Adipose tissue (tissue), 3 donors: ENCODE data around the gene DCAF8. TPM values are rescaled to one million over a fixed set of nuclear protein-coding genes. Genes with fewer than 3 reads are reported as not detected.

Experiments used
- H3K27ac ChIP-seq: one replicate; pipeline ENCODE4 v1.5.1; 2013; ENCODE audit warnings: low read depth, low read length
- WGBS, 3 donors: extraction: QIAGEN DNeasy Blood & Tissue Kit; methylation state at CpG; one replicate each; pipeline ENCODE4 v1.1.7; 2013; 5-methylcytosine and 5-hydroxymethylcytosine counted together
- polyA plus RNA-seq, 3 donors: library from polyadenylated mRNA; stranded (reverse); fragments of 200-250 nt; gene quantifications; one replicate each; pipeline ENCODE4 v1.2.3, GENCODE V29; 2013
- donor health status: healthy with polysubstance abuse.
- donor health status: Bipolar disorder and iron deficiency.
- donor health status: healthy.

The DCAF8 gene
- polyA plus RNA-seq, 3 donors = 61.8 to 105 (median 74.6) TPM

DNA sequence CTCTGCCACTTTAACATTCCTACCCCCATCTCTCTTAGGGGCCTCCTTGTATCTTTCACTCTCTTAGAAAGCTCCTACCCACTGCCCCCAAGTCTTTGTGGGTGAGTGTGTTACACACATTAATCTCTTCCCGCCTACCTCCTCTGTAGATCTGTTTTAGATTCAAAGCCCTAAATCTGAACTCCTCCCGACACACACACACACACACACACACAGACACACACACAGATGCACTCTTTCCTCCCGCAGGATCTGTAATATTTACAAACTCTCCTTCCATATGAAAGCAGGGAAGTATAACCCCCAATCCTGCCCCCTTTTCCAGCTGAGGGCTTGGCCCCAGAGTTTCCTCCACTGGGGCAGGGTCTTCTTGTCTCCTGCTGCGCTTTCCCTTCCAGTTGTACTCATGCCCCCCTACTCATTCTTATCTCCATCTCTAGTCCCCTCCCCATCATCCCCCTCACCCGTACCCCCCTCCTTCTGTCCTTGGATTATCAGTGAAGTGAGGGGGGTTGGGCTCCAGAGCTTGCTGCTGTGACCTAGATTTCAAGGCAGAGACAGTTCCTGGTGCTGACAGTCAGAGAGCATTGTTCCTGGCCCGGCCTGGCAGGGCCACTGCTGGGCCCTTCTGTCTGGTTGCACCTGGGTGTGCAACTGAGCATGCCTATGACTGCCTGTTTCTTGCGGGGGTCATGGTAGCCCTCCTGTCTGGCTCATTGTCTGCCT, 52.9 kb downstream of the DCAF8 start:
- WGBS, 3 donors = 45 to 62% (median 54%) methylated on average over 7 of the region's 7 CpGs
- H3K27ac ChIP-seq = no peak overlapping the region

DNA sequence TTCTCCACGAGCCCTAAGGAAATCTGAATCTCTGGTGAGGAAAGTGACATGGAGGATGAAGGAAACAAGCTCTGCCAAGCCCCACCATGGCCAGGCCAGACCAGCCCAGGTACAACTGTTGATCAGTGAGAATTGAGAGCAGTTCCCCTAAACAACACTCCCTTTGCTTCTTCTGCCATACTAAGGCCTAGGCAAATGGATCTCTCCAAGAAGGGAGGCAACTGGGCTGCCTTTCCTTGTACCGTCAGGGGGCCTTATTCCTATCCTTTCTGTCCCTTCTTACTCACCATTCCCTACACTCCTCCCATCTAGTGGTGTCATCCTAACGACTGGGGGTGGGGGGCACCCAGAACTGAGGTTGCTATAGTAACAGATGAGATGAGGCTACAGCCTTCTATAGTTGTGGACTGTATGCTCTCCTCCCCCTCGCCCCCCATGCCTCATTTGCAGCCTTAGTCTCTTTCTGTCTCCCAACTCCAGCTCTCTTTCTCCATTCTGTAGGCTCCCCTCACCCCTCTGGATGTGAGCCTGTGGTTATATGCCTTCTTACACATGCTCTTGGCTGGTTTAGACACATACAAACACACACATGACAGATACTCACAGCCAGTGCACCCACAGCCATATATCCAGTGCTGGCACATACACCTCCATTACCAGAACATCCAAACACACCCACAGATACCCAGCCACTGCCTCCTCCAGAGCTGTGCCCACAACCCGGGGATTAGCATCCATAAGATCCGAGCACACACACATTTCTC, 53.6 kb downstream of the DCAF8 start:
- no peak overlapping the region for H3K27ac ChIP-seq
- WGBS, 3 donors = 65 to 71% (median 70%) methylated on average over 6 of the region's 6 CpGs

DNA sequence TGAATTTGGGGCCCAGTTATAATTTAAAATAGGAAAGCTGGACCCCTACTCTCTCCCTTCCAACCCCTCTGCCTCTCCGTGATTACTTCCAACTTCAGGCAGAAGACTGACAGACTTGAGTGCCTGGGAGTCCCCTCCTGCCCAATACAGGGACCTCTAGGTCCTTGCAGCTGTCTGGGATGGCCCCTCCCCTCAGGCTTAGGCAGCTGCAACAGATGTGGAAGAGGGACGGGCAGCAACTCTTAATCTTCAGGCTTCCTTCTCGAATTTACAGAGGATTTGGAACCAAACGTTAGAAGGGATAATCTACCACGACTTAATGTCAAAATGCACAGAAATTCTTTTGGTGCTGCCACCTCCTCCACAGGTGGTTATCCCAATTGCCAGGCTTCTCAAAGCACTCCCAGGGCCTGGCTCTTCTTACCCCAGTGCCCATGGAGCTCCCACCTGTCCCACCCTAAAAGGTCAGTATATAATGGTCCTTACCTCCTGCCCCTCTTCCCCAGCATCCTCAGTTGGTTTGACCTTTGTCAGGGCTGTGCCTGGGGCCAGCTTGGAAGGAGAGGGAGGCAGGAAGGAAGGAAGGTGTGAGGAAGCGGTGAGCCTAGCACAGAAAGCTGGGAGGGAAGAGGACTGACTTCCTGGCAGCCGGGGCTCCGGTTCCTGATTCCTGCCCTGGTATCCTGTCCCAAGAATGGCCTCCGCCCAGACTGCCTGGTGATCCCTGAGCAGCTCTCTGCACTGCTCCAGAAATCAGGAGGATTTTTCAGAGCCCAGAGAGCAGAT, 54.4 kb downstream of the DCAF8 start:
- H3K27ac ChIP-seq = no peak overlapping the region
- 50 to 77% (median 51%) methylated on average over 9 of the region's 9 CpGs for WGBS, 3 donors

DNA sequence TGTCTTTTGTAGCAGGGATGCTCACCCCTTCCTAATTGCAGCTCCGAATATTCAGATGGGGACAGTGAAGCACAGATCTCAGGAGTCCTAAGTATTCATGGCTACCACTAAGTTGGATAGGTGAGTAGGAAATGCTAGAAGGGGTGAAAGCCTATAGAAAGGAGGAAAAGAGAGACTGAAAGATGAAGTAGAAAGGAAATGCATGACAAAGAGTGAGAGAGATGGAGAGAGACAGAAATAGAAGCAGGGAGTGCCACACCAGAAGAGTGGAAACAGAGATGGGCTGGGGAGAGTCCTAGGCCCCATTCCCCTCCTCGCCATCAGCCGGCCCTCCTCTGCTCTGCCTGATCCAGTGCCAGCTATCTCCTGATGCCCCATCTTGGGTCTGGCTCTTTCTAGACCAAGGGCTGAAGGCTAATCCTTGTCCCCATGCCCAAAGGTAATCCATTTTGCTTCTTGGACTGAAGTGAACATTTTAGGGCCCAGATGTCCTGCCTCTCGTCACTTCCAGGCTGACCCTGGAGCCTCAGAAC, 55.2 kb downstream of the DCAF8 start:
- WGBS, 3 donors = 87 to 95% (median 89%) methylated on average over 4 of the region's 4 CpGs
- no peak overlapping the region for H3K27ac ChIP-seq

DNA sequence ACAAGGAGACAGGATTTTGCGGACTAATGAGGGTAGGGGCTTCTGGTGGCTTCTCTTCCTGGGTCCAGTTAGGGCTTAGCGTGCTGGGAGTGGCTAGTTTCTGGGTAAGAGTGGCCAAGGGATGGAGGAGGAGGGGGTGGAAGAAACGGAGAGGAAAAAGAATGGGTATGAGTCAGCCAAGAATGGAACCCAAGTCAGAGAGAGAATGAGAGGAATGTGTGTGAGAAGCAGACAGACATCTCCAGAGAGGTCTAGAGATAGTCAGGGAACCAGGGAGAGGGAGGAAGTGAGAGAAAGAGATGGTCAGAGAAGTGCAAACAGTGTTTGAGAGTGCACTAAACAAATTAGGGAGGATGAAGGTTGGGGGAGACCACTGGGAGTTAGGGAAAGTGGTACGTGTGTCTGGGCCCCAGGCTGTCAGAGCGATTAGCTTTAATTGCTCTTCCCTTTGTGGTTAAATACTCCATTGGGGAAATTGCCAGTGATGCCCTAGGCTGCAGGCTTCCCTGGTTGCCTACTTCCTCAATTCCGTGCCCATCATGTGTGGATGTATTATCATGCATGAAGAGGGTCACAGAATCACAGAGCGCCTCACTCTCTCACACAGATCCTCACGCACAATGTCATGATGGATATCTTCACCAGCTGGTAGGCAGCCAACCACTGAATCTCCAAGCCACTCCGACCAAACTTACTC, 55.8 kb downstream of the DCAF8 start:
- no peak overlapping the region for H3K27ac ChIP-seq
- 50 to 75% (median 57%) methylated on average over 9 of the region's 9 CpGs for whole genome bisulfite sequencing, 3 donors

DNA sequence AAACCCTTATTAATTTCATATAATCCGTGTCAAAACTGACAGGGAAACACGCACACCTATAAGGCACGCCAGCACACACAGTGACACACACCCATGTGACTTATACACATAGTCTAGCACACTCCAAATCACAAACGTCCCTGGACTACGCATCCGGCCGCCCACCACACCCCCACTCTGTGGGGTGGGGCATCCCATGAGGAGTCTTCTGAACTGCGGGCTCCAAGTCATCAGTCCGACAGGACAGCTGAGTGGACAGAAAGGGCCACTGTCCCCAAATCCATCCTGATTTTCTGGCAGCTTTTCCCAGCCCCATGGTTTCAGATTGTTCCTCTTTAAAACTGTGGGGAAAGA, 56.3 kb downstream of the DCAF8 start:
- 6 to 11% (median 7%) methylated on average over 9 of the region's 9 CpGs for WGBS, 3 donors
- peak overlapping the region; percentile 93 for H3K27ac ChIP-seq

DNA sequence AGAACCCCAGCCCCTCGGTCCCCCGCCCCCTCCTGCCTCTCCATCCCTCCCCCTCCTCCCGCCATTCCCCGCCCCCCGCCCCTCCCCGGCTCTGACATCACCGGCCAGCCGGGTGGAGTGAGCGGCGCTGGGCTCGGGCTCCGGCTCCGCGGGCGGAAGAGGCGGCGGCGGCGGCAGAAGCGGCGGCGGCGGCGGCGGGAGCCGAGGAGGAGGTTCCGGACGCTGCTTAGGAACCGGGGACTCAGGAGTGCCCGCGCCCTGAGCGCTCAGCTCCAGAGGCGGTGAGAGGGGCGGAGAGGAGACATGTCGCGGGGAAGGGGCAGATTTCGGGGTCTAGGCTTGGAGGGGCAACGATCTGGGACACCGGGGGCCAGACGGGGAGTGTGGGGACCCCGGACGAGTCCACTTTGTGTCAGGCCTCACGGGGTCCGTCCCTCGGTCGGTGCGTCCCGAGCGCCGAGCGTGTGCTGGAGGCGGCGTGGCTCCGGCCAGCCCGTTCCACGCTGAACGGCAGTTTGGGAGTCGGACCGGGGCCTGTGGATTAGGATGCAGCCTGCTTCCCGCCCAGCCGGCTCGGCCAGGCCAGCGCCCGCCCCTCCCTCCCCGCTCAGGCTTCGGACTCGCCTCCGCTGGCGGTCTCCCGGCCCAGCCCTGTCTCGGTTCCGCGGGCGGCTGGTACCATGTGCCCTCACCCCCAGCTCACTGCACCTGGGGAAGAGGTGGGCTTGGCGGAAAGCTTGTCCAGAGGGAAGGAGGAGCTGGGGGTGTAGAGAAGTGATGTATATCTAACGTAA, 56.9 kb downstream of the DCAF8 start, which contains the start of gene PEA15:
PEA15 (plus strand) TSS at position 143 of the 794 bp plus-strand sequence. CDS start 6,161 bp downstream, outside the sequence.
- 0 to 1% (median 0%) methylated on average over 59 to 76 of the region's 76 CpGs for WGBS, 3 donors

DNA sequence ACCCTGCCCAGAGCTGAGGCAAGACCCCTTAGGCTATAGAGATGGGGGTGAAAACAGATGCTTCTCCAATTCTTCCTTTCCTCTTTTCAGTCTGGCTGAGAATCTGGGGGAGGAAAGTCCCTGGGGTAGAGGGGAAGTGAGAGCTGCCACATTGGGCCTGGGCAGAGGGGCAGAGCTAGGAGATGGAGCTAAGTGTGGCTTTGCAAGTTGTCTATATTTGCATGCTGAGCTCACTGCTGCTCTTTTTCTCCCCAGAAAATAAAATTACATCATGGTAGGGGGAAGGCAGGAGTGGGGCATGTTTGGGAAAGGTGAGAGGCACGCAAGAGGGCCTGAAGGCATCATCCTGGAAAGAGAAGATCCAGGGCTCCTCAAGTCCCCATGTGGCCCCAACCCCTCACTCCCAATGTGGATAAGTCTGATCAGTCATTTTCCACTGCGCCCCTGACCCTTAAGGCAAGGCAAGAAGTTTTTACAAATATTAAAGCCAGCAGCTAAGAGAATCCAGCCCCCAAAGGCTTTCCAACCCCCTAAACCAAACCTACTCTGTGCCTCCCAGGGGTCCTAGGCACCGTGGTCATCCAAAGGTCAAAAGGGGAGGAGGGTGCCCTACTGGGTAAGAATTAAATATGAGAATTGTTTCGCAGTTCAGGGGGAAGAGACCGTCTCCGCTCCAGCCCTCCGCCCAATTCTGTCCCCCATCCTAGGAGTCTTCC, 57.7 kb downstream of the DCAF8 start:
- 25 to 28% (median 28%) methylated on average over 7 of the region's 7 CpGs for whole genome bisulfite sequencing, 3 donors

More for the DNA sequence above, 56.9 kb downstream of the DCAF8 start, which contains the start of gene PEA15:
- H3K27ac ChIP-seq = peak within 1 kb of the TSS; percentile 93

DNA sequence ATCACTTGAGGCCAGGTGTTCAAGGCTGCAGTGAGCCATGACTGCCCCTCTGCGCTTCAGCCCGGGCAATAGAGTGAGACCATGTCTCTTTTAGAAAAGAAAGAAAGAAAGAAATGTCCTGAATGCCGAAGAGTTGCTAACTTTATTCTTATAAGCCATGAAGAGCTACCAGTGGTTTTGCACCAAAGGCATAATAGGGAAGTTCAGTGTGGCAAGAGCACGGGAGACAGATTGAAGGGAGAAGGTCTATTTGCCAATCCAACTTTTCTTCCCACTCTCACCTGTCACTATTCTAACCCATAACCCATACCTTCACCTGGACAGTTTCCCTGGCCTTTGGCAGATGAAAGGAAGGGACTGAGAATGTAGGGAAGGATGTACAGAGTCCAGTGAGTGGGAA, 61.6 kb downstream of the DCAF8 start:
- WGBS, 3 donors = 79 to 85% (median 83%) methylated on average over 4 of the region's 4 CpGs
- H3K27ac ChIP-seq = no peak overlapping the region

More for the DNA sequence above, 57.7 kb downstream of the DCAF8 start:
- H3K27ac ChIP-seq = no peak overlapping the region

DNA sequence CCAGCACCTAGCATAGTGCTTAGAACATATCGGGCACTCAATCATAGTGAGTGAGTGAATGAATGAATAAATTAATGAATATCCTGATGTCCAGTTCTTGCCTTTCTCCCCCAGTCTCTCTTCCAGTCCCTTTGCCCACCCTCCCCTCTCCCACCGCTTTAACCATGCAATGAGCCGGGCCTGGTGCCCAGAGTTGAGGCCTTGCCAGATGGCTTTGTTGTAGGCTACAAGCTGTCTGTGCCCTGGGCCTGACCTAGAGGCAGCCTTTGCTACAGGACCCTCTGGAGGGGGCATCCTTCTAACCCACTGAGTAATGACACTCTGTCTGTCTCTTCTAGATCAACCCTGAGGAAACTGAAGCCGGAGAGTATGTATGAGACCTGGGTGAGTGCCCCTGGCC, 65.1 kb downstream of the DCAF8 start:
- no peak overlapping the region for H3K27ac ChIP-seq
- 92 to 97% (median 93%) methylated on average over 4 of the region's 4 CpGs for WGBS, 3 donors

DNA sequence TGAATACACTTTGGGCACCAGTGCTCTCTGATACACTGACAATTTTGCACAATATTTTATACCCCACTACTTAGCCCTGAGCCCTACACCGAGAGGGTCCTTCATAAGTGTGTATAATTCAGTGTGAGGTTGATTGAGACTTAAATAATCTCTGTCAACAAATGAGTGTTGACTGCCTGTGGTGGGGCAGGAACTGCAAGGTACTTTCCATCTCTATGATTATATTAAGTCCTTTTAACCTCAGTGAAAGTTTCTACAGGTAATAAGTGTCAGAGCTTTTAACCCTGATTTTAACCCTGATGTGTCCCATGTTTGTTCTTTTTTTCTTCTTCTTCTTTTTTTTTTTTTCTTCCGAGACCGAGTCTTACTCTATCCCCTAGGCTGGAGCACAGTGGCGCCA, 66.2 kb downstream of the DCAF8 start:
- H3K27ac ChIP-seq = no peak overlapping the region
- WGBS, 3 donors = 75 to 94% (median 85%) methylated on average over 4 of the region's 4 CpGs

DNA sequence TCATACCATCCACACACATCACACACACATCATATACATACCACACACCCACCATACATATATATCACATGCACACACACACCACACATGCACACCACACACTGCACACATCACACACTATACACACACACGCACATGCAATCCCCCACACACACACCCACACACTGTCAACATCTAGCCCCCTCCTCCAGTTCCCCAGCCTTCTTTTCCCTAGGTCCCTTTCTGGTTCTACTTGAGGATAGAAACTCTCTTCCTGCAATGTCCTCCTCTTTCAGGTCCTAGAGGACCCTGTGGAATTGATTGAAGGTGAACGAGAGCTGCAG, 67.7 kb downstream of the DCAF8 start:
- H3K27ac ChIP-seq = no peak overlapping the region
- 64 to 76% (median 75%) methylated on average over 2 of the region's 2 CpGs for WGBS, 3 donors

DNA sequence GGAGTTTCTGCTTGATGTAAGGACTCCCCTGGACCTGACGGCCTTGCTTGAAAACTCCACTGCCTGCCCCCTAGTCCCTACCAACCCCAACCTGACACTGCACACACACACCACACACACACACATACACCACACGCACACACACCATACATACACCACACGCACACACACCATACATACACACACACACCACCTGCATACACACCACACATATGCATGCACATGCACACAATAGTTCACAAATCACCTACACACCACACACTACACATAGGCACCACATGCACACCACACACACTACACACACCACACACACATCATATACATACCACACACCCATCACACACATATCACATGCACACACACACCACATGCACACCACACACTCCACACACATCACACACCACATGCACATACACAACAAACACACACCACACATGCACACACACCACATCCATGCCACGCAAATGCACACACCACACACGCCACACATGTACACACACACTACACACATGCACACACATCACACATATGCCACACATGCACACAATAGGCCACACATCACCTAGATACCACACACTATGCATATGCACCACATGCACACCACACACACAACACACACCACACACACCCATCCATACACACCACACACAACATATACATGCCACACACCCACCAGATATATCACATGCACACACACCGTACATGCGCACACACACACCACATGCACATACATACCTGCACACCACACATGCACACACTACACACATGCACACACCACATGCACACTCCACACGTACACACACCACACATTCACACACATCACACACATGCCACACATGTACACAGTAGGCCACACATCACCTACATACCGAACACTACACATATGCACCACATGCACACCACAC, 68.3 kb downstream of the DCAF8 start:
- 87 to 90% (median 88%) methylated on average over 9 of the region's 9 CpGs for WGBS, 3 donors

DNA sequence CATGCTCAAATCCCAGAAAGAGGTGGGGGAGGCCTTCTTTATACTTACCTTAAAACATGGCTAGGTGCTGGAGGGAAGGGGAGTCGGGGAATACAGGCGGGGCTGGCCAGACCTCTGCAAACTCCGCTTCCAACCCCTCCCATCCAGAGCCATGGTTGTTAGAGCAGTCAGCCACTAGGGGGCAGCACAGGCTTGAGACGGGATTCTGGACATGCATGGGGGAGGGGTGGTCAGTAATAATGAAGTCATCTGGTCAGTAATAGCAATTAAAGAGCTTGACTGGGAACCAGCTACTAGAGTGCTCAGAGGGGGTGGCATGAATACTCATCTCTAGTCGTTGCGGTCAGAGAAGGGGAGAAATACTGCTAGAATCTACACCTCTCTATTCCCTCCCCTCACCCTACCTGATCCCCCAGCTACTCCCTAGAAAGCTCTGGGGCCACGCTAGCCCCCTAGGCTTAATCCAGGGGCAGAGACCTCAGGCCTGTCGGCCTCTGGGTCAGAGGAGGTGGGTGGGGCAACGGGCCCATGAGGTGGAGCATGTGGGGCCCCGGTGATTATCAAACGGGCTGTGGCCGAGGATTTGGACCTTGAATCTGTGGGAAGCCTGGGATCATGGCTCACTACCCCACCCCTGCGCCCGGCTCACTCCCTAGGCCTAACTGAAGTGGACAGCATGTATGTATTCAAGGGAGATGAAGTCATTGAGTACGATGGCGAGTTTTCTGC, 69.1 kb downstream of the DCAF8 start:
- WGBS, 3 donors = 23 to 28% (median 27%) methylated on average over 16 of the region's 16 CpGs
- H3K27ac ChIP-seq = no peak overlapping the region

More for the DNA sequence above, 68.3 kb downstream of the DCAF8 start:
- H3K27ac ChIP-seq = no peak overlapping the region

DNA sequence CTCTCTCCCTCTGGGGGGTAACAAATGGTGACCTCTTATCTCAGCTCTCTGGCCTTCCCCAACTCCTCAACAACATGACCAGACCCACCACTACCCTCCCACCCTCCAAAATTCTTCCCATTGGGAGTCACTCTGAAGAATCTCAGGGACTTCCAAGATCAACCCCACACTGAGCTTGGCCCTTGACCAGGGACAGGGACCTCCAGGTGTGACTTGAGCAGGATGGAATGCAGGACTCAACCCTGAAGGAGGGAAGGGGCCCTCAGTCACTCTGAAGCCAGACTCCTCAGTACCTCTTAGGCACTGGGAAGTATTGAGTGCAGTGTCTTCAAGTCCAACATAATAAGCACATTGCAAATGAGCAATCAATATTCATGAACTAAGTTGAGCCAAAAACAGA, 70.1 kb downstream of the DCAF8 start:
- no peak overlapping the region for H3K27ac ChIP-seq
